GM12875 (cell line): ENCODE measurements around the gene CD2AP.
"Not testable (repeated sequence)": the region's sequence is repeated elsewhere in the genome, so short reads cannot be mapped to it uniquely, and the experiment has no call there.

Experiments
- H3K4me3 ChIP-seq: one replicate; pipeline ENCODE4 v1.5.1; 2011; ENCODE audit warnings: low read depth, low read length, control low read depth
- CTCF ChIP-seq: IDR thresholded peaks from 2 replicates; pipeline ENCODE4 v1.5.1; 2011; ENCODE audit warnings: low read depth, mild to moderate bottlenecking, control low read depth, inconsistent platforms, low read length, moderate library complexity, borderline replicate concordance; ENCODE audit not compliant: insufficient read depth

CD2AP gene

GRCh38 chr6:47438481-47439347, 38.9 kb upstream of the CD2AP start:
- no peak overlapping the region for H3K4me3 ChIP-seq
- TF ChIP-seq CTCF, result no peak

DNA sequence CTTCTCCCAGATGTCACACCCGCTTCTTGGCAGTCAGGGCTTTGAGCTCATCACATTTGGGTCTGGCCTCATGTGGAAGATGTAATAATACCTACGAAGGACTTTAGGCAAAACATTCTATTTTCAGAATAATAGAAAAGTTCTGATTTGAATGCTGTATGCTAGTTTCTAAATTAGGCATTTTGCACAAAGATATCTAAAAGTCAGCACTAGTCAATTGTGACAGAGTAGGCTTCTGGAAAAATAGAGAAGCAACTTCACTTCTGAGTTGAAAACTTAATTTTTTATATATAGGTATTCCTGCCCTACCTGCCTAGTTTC, 38.3 kb upstream of the CD2AP start:
- no peak for TF ChIP-seq CTCF
- H3K4me3 ChIP-seq, result no peak overlapping the region

DNA sequence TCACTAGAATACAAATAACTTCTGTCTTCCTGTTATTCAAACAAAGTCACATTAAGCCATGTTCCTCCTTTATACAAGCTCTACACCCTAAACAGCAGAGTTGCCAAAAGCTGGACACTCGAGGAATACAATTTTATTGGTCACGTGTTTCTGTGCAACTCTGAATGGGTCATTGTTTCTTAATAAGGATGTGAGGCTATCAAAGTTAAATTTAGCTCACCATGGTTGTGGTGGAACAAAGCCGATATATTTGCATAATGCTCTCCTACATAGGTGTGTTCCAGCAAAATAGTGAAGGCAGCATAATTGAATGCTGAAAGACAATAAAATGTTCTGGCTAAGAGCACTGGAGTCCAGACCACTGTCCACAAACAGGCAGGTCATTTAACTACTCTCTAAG, 36.9 kb upstream of the CD2AP start:
- H3K4me3 ChIP-seq, result no peak overlapping the region
- no peak for TF ChIP-seq CTCF

DNA sequence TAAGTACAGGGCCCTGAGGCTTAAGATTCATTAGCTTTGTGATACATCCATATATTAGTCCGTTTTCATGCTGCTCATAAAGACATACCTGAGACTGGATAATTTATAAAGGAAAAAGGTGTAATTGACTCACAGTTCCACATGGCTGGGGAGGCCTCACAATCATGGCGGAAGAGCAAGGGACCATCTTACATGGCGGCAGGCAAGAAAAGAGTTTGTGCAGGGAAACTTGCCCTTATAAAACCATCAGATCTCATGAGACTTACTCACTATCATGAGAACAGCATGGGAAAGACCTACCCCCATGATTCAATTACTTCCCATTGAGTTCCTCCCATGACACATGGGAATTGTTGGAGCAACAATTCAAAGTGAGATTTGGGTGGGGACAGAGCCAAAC, 32.6 kb upstream of the CD2AP start:
- not testable (repeated sequence) for H3K4me3 ChIP-seq

DNA sequence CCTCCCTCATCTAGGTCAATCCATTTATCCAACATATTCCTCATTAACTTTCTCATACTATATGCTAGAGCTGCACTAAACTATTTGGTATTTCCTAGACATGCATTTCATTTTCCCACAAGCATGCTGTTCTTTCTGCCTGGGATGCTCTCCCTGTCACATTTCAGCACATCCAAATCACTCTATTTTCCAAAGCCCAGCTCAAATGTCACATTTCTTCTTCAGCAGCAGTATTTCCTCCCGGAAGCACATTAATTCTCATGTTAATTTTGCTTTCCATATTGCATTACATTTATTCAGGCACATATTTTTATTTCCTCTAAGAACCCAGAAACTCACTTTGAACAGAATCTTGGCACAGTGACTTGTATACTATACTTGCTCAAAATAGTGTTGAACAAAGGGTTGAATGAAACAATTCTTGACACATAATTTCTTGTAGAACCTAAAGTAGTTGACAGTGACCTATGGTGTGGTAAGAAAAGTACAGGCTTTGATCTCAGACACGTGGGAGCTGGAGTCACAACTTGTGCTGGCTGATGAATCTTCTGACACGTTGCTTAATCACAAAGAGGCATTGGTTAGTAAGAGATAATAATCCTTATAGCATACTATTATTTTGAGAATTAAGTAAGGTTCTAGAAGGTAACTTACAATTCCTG, 30.8 kb upstream of the CD2AP start:
- H3K4me3 ChIP-seq, result no peak overlapping the region
- TF ChIP-seq CTCF, result no peak

DNA sequence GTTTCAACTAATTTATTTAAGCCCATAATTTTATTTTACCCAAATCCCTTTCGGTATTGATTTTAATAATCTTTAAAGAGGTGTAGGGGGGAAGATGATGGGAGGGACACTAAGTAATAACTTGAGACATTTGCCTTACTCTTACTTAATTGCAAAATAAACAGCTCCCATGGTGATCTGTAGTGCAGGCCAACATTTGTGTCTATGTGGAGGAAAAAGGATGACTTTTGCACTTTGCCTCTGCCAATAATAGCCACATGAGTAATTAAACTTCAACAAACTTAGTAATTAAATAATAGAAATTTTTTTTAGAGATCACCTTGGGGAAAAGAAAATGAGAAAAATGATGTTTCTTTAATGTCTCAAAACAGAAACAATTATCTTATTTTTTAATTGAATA, 29.9 kb upstream of the CD2AP start:
- TF ChIP-seq CTCF, result no peak
- no peak overlapping the region for H3K4me3 ChIP-seq

DNA sequence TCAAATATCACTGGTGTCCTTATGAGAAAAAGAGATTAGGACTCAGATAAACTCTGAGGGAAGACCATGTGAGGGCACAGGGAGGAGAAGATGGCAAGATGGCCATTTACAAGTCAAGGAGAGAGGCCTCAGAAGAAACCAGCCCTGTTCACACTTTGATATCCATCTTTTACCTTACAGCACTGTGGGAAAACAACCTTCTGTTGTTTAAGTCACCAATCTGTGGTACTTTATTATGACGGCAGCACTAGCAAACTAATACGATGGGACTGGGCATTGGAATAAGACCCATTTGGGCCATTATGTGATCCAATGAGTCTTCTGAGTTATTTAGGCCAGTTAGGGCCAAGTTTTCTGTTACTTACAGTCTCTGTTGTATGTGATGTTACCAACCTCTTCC, 26.4 kb upstream of the CD2AP start:
- no peak overlapping the region for H3K4me3 ChIP-seq
- no peak for TF ChIP-seq CTCF
